Tibial nerve (tissue), 4 donors: Measurements from ENCODE around the gene ADGRG6.

Experiments
- CTCF ChIP-seq, 5 experiments: fragments of 200-600 bp in 3 of 5; fragments of 450-650 bp in 2 of 5; sonication (generic) in 3 of 5; IDR thresholded peaks; one replicate each; pipeline ENCODE4 v1.5.1; 2016 to 2019; ENCODE audit warnings: antibody characterized with exemption in 5 of 5, mild to moderate bottlenecking in 3 of 5, moderate library complexity in 2 of 5
- EP300 ChIP-seq, 2 donors: sonication (generic); formaldehyde crosslinking; IDR thresholded peaks; one replicate each; pipeline ENCODE4 v1.6.1; 2017; ENCODE audit warnings: antibody characterized with exemption in 2 of 2, mild to moderate bottlenecking in 1 of 2
- POLR2A ChIP-seq, 2 donors: fragments of 450-650 bp; IDR thresholded peaks; one replicate each; pipeline ENCODE4 v1.6.1; 2017; ENCODE audit warnings: antibody characterized with exemption in 2 of 2, mild to moderate bottlenecking in 2 of 2, moderate library complexity in 2 of 2

- TF ChIP-seq CTCF (IDR thresholded peaks at IDR 0.05) (no peak), POLR2A (IDR thresholded peaks at IDR 0.05) (no peak), EP300 (IDR thresholded peaks at IDR 0.05) (no peak)
Measured at GRCh38 chr6:142258305-142258704, 43.5 kb upstream of the ADGRG6 start.
